Liver (tissue), 9 donors: ENCODE results near the gene KCNQ5. TPM values are rescaled to one million over a fixed set of nuclear protein-coding genes. Genes with fewer than 3 reads are reported as not detected.

ENCODE experiments used
- DNase-seq: peaks from one replicate; pipeline ENCODE4 v3.0.0-alpha.2; 2017; ENCODE audit warnings: low spot score
- H3K27ac ChIP-seq, 2 donors: one replicate each; pipeline ENCODE4 v1.7.0; 2013; ENCODE audit warnings: inconsistent platforms in 2 of 2, low read length in 2 of 2, control low read depth in 1 of 2, low read depth in 1 of 2, mild to moderate bottlenecking in 1 of 2
- H3K27me3 ChIP-seq, 4 donors: one replicate each; pipeline versions ENCODE4 v1.6.1 to v1.7.0; 2013; ENCODE audit warnings: low read length in 3 of 4, inconsistent platforms in 1 of 4, mild to moderate bottlenecking in 1 of 4, moderate library complexity in 1 of 4; ENCODE audit not compliant: control insufficient read depth in 4 of 4, insufficient read depth in 4 of 4
- H3K36me3 ChIP-seq, 4 donors: one replicate each; pipeline versions ENCODE4 v1.6.1 to v1.7.0; 2013; ENCODE audit warnings: low read length in 3 of 4, mild to moderate bottlenecking in 3 of 4, low read depth in 1 of 4, moderate library complexity in 1 of 4; ENCODE audit not compliant: control insufficient read depth in 4 of 4, insufficient read depth in 3 of 4
- H3K4me1 ChIP-seq, 4 donors: one replicate each; pipeline versions ENCODE4 v1.6.1 to v1.7.0; 2013; ENCODE audit warnings: low read length in 3 of 4, mild to moderate bottlenecking in 3 of 4, moderate library complexity in 1 of 4; ENCODE audit not compliant: control insufficient read depth in 4 of 4, insufficient read depth in 4 of 4
- H3K4me3 ChIP-seq, 3 donors: one replicate each; pipeline versions ENCODE4 v1.6.1 to v1.7.0; 2013; ENCODE audit warnings: low read length in 3 of 3, control low read depth in 1 of 3, low read depth in 1 of 3, mild to moderate bottlenecking in 1 of 3
- H3K9ac ChIP-seq, 2 donors: one replicate each; pipeline ENCODE4 v1.7.0; 2013; ENCODE audit warnings: low read length in 2 of 2, mild to moderate bottlenecking in 2 of 2, moderate library complexity in 2 of 2, control low read depth in 1 of 2, low read depth in 1 of 2
- H3K9me3 ChIP-seq, 4 donors: one replicate each; pipeline versions ENCODE4 v1.6.1 to v1.7.0; 2013; ENCODE audit warnings: low read length in 3 of 4; ENCODE audit not compliant: control insufficient read depth in 4 of 4
- FOXA1 ChIP-seq: IDR thresholded peaks from 2 replicates; pipeline ENCODE4 v1.6.1; 2016; ENCODE audit warnings: antibody characterized with exemption
- FOXA2 ChIP-seq: IDR thresholded peaks from 2 replicates; pipeline ENCODE4 v1.6.1; 2016; ENCODE audit warnings: antibody characterized with exemption
- HNF4A ChIP-seq, 2 donors: conservative IDR thresholded peaks; 2 replicates each; pipeline ENCODE4 v1.6.1; 2016; ENCODE audit warnings: antibody characterized with exemption in 2 of 2, mild to moderate bottlenecking in 2 of 2
- HNF4G ChIP-seq: IDR thresholded peaks from 2 replicates; pipeline ENCODE4 v1.6.1; 2016; ENCODE audit warnings: antibody characterized with exemption
- NR2F2 ChIP-seq: IDR thresholded peaks from 2 replicates; pipeline ENCODE4 v1.6.1; 2016; ENCODE audit warnings: antibody characterized with exemption
- RXRA ChIP-seq, 2 donors: IDR thresholded peaks; 2 replicates each; pipeline ENCODE4 v1.6.1; 2017 to 2018; ENCODE audit warnings: antibody characterized with exemption in 2 of 2, mild to moderate bottlenecking in 1 of 2
- SP1 ChIP-seq: IDR thresholded peaks from 2 replicates; pipeline ENCODE4 v1.6.1; 2018; ENCODE audit warnings: antibody characterized with exemption, mild to moderate bottlenecking
- TAF1 ChIP-seq: conservative IDR thresholded peaks from 2 replicates; pipeline ENCODE4 v1.6.1; 2016; ENCODE audit warnings: antibody characterized with exemption, mild to moderate bottlenecking
- WGBS: extraction: QIAGEN DNeasy Blood & Tissue Kit; methylation state at CpG from one replicate; pipeline ENCODE4 v1.1.7; 2013; 5-methylcytosine and 5-hydroxymethylcytosine counted together
- polyA plus RNA-seq, 2 donors: library from polyadenylated mRNA; stranded (reverse) in 1 of 2; unstranded in 1 of 2; fragments of 200-250 nt in 1 of 2; fragments of >200 nt in 1 of 2; fragmentation: Nextera tagmentation in 1 of 2; extraction: Ambion mirVana in 1 of 2; gene quantifications; one replicate each; pipeline versions ENCODE4 v1.2.1 to v1.2.3, GENCODE V29; 2013 to 2015
- total RNA-seq, 2 donors: library from RNA; depleted of rRNA; stranded (reverse); fragments of >200 nt; gene quantifications; one replicate each; pipeline ENCODE4 v1.2.3, GENCODE V29; 2014
- TF ChIP-seq, protein P1 (sequence below): IDR thresholded peaks from 2 replicates; pipeline ENCODE4 v1.6.1; 2016; ENCODE audit warnings: antibody characterized with exemption, mild to moderate bottlenecking
- TF ChIP-seq, protein P2 (sequence below): IDR thresholded peaks from 2 replicates; pipeline ENCODE4 v1.6.1; 2016; ENCODE audit warnings: antibody characterized with exemption
- TF ChIP-seq, protein P3 (sequence below): IDR thresholded peaks from 2 replicates; pipeline ENCODE4 v1.6.1; 2016; ENCODE audit warnings: antibody characterized with exemption
- donor health status: healthy.
- donor health status: healthy.
- donor health status: healthy.
- donor health status: healthy.
- donor health status: healthy.

KCNQ5 gene
- total and polyA plus RNA-seq, 4 donors, result 0.02 to 1.1 (median 0.15) TPM

DNA sequence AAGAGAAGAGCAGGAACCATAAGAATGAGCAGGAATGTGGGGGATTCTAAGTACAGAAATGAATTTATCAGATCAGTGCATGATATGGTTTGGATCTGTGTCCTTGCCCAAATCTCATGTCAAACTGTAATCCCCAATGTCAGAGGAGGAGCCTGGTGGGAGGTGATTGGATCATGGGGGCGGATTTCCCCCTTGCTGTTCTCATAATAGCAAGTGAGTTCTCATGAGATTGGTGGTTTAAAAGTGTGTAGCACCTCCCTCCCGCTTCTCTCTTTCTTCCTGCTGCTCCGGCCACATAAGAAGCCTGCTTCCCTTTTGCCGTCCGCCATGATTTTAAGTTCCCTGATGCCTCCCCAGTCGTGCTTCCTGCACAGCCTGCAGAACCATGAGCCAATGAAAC lies 554.2 kb downstream of the KCNQ5 start:
- WGBS, result 68% methylated on average over 6 of the region's 6 CpGs
- no peaks in the 10 kb centered on the region for H3K9me3 ChIP-seq
- no peak overlapping the region for H3K27ac ChIP-seq
- peaks cover 0 to 3% (median 0%) of the 10 kb centered on the region in 4 donors for H3K27me3 ChIP-seq
- H3K36me3 ChIP-seq, result no peaks in the 10 kb centered on the region
- H3K4me3 ChIP-seq, result no peak overlapping the region
- no peak for DNase-seq
- TF ChIP-seq RXRA (IDR thresholded peaks at IDR 0.05), result no peak
- H3K4me1 ChIP-seq, result peaks cover 0 to 6% (median 1%) of the 10 kb centered on the region in 4 donors
- no peak overlapping the region for H3K9ac ChIP-seq

DNA sequence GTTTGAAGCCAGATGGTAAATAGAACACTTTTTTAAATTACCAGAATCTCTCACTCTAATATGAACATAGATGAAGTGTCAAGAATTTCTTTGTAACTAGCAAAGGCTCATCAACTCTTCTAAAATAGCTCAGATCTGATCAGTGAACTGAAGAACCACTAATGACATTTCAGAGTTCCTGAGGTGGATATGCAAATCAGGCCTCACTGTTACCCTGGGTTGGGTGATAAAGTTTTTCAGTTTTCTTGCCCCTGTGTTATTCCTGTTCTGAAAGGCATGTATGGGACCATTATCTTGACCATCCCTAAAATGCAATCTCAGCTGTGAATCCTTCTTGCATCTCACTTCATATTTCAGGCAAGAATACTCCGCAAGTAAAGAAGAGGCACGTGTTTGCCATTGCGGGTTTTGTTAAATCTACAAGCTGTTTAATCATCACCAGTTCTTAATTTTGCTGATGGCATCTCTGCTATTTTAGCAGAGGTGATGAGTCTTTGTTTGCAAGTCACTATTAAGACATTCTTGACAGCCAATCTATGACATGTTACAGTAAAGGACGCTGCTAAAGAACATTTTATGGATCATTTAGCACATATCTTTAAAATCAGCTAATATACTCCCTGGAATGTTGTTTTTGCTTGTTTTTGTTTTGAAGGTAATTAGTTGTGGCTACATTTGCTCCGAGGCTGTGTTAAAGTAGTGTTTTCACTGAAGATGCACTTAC lies 555.5 kb downstream of the KCNQ5 start:
- Histone ChIP-seq H3K9me3 (no peaks in the 10 kb centered on the region), H3K4me3 (no peak overlapping the region), H3K27me3 (peaks cover 0 to 3% (median 0%) of the 10 kb centered on the region in 4 donors), H3K36me3 (no peaks in the 10 kb centered on the region), H3K4me1 (peaks cover 0 to 6% (median 1%) of the 10 kb centered on the region in 4 donors), H3K9ac (no peak overlapping the region), H3K27ac (no peak overlapping the region)
- 69% methylated on average over 5 of the region's 5 CpGs for WGBS
- DNase-seq, result no peak
- TF ChIP-seq HNF4G, result no peak
- TF ChIP-seq NR2F2, result no peak
- TF ChIP-seq, protein P1, sequence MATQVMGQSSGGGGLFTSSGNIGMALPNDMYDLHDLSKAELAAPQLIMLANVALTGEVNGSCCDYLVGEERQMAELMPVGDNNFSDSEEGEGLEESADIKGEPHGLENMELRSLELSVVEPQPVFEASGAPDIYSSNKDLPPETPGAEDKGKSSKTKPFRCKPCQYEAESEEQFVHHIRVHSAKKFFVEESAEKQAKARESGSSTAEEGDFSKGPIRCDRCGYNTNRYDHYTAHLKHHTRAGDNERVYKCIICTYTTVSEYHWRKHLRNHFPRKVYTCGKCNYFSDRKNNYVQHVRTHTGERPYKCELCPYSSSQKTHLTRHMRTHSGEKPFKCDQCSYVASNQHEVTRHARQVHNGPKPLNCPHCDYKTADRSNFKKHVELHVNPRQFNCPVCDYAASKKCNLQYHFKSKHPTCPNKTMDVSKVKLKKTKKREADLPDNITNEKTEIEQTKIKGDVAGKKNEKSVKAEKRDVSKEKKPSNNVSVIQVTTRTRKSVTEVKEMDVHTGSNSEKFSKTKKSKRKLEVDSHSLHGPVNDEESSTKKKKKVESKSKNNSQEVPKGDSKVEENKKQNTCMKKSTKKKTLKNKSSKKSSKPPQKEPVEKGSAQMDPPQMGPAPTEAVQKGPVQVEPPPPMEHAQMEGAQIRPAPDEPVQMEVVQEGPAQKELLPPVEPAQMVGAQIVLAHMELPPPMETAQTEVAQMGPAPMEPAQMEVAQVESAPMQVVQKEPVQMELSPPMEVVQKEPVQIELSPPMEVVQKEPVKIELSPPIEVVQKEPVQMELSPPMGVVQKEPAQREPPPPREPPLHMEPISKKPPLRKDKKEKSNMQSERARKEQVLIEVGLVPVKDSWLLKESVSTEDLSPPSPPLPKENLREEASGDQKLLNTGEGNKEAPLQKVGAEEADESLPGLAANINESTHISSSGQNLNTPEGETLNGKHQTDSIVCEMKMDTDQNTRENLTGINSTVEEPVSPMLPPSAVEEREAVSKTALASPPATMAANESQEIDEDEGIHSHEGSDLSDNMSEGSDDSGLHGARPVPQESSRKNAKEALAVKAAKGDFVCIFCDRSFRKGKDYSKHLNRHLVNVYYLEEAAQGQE, result no peak
- TF ChIP-seq, protein P2, sequence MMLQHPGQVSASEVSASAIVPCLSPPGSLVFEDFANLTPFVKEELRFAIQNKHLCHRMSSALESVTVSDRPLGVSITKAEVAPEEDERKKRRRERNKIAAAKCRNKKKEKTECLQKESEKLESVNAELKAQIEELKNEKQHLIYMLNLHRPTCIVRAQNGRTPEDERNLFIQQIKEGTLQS, result no peak
- TF ChIP-seq, protein P3, sequence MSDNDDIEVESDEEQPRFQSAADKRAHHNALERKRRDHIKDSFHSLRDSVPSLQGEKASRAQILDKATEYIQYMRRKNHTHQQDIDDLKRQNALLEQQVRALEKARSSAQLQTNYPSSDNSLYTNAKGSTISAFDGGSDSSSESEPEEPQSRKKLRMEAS, result no peak
- no peak for TF ChIP-seq HNF4A (conservative IDR thresholded peaks at IDR 0.05)

DNA sequence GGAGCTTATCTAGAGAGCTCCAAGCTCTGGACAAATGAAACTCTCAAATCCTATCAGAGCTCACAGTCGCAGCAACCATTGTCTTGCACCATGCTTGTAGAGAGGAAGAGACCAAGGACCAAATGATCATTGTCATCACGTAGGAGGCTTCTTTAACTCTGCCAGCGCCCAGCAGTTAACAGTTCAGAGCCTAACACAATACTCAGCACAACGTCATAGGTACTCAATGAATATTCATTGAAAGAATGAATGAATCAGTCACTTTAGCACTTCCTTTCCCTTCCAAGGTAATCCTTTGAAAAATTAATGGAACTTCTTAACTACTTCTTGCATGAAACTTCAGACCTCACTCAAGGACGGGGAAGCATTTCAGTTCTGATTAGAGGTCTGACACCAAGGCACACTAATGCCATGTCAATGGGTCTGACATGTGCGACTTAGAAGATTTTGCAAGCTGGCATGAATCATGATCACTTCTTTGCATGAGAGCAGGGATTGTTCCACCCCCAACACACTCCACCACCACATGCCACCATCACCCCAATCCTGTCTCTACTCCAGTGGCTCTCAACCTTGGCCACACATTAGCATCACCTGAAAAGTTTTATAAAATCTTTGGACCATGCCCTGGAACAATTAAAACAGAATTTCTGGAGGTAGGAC lies 558.3 kb downstream of the KCNQ5 start:
- H3K36me3 ChIP-seq, result no peaks in the 10 kb centered on the region
- peaks cover 0 to 3% (median 0%) of the 10 kb centered on the region in 4 donors for H3K27me3 ChIP-seq
- no peak for DNase-seq
- H3K4me1 ChIP-seq, result peaks cover 0 to 6% (median 1%) of the 10 kb centered on the region in 4 donors
- H3K9ac ChIP-seq, result no peak overlapping the region
- WGBS, result 63% methylated on average over 6 of the region's 6 CpGs
- no peaks in the 10 kb centered on the region for H3K9me3 ChIP-seq
- H3K27ac ChIP-seq, result no peak overlapping the region
- H3K4me3 ChIP-seq, result no peak overlapping the region
- TF ChIP-seq FOXA1 (no peak), HNF4G (no peak), RXRA (IDR thresholded peaks at IDR 0.05) (no peak), SP1 (no peak), TAF1 (no peak), FOXA2 (no peak)
- TF ChIP-seq, protein P3, result no peak
